Lung microvascular endothelial cell (primary cell): Measurements from ENCODE around the gene PRR20G. TPM values are rescaled to one million over a fixed set of nuclear protein-coding genes. Genes with fewer than 3 reads are reported as not detected.
A peak's percentile ranks its signal among the peaks of the same experiment; 100 is the strongest.
"Not testable (repeated sequence)": the region's sequence is repeated elsewhere in the genome, so short reads cannot be mapped to it uniquely, and the experiment has no call there.

ENCODE experiments used
- DNase-seq, 2 donors: peaks; one replicate each; pipeline versions ENCODE4 v3.0.0 to v3.0.0-alpha.2; 2010; ENCODE audit warnings: low read depth in 2 of 2
- total RNA-seq: library from RNA; depleted of rRNA; stranded (reverse); fragments of >200 nt; gene quantifications from 2 replicates; pipeline ENCODE4 v1.2.1, GENCODE V29; 2014

PRR20G gene
- total RNA-seq, 1 donor from 2014 or later = not detected

- no peak for DNase-seq
Measured at GRCh38 chr3:127299276-127299675, 11.4 kb upstream of the PRR20G start.

DNA sequence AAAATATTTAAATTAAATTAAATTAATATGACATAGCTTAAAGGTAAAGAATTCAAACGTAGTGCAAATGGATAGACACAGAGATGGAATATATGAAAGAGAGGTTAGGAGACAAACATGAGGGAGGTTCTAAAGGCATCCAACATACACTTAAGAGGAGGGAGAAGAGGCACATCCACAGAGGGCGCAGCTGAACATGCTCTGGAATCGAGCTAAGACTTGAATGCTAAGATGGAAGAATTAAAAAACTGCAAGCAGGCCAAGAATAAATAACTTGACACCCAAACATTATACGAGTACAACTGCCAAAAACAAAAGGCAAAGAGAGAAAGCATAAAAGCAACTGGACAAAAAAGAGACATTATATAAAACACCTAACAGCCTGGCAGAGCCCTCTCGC is 9.1 kb upstream of the PRR20G start:
- DNase-seq = no peak

GRCh38 chr3:127296166-127296565 is 8.3 kb upstream of the PRR20G start:
- no peak for DNase-seq

DNA sequence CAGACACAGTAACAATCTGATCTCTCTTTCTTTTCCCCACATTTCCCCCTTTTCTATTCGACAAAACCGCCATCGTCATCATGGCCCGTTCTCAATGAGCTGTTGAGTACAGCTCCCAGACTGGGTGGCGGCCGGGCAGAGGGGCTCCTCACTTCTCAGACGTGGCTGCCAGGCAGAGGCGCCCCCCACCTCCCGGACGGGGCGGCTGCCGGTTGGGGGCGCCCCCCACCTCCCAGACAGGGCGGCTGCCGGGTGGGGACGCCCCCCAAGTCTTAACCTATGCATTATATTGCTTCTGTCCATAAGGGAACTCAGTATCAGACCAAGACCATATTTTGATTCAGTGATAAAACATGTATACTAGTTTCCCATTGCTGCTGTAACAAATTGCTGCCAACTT is 5.8 kb upstream of the PRR20G start:
- not testable (repeated sequence) for DNase-seq

GRCh38 chr3:127291611-127292010 is 3.8 kb upstream of the PRR20G start:
- DNase-seq = no peak

- DNase-seq = no peak
Measured at GRCh38 chr3:127291114-127291513, 3.3 kb upstream of the PRR20G start.

GRCh38 chr3:127289706-127290575 is 2.1 kb upstream of the PRR20G start:
- no peak for DNase-seq

GRCh38 chr3:127288921-127289705 is 1.3 kb upstream of the PRR20G start:
- DNase-seq = no peak

- DNase-seq = no peak
Measured at GRCh38 chr3:127288343-127288742, 497 bp upstream of the PRR20G start.

DNA sequence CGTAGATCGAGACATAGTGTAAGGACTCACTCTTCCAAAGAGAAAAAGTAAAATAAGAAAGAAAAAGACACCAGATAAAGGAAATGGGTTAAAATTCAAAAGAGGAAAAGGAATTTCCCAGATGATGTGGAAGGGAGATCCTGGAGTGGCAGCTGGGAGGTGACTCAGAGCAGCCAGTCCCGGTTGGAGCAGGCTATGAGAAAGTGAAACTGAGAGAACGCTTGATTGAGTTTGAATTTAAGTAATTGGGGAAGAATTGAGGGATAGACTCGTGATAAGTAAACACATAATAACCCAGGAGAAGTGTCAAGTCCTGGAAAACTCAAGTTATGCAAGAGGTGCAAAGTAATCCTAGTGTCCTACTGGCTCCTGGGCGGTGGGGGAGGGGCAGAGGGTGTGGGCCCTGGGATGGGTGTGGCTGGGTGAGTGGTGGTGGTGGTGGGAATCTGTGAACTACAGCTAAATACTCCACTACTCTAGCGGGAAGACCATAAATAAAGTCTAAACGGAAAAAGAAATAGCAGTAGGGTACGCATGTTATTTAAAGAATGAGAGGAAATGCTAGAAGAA is 1.2 kb downstream of the PRR20G start:
- DNase-seq = peak in 1 of 2 donors; percentile 59

- no peak for DNase-seq
Measured at GRCh38 chr3:127284258-127284657, 3.6 kb downstream of the PRR20G start.

DNA sequence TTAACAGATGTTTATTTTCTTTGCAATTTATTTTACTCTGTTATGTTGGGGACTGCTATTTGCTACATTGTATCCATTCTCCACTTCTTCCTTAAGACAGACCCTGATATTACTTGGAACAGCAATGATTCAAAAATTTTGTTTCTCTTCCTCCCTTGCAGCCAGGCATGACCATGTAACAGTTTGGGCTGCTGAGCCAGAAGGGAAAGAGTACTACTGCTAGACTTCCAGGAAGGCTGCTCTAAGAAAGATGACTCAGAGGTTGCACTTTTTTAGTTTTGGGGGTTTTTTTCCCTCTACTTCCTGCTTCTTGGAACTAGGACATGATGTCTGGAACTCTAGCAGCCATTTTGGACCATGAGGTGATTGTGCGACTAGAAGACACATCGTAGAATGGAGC is 10.3 kb downstream of the PRR20G start:
- DNase-seq = no peak

- no peak for DNase-seq
Measured at GRCh38 chr3:127276995-127277394, 10.9 kb downstream of the PRR20G start.

DNA sequence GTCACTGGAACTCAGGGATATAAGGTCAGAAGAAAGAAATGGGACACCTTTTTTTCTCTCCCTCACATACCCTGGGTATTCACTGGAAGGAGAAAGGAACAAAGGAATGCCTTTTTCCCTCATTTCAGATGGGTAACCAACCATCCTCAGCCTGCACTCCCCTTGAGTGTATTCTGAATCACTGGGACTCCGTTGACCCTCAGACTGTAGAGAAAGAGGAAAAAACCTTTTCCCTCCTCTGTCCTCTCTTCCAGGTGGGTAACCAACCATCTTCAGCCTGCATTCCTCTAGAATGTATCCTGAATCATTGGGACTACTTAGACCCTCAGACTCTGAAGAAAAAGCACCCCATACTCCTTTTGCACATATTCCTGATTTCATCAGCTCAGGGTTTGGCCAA is 11.4 kb downstream of the PRR20G start:
- no peak for DNase-seq

- no peak for DNase-seq
Measured at GRCh38 chr3:127275287-127275781, 12.5 kb downstream of the PRR20G start.

DNA sequence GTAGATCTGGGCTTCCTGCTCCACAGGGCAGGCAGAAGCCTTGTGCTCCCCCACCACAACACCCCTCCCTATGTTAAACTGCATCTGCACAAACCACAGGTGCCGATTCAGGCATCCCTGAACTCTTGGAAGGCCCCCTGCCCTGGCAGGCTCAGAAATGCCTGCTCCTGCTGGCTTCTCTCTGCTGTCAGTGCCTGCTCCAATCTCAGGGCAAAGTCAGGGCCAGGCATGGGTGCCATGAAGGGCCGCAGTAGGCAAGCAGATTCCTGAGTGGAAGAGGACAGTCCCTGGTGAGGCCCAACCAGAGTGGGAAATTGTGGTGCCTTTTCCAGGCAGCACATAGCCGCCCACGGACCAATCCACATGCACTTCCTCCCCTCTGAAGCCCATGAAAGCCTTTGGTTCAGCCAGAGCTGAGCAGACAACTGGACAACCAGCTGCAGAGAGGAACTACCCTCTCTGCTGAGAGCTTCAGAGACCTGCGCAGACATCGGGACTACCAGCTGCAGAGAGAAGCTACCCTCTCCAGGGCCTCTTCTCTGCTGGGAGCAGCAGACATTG is 13.6 kb downstream of the PRR20G start:
- no peak for DNase-seq

DNA sequence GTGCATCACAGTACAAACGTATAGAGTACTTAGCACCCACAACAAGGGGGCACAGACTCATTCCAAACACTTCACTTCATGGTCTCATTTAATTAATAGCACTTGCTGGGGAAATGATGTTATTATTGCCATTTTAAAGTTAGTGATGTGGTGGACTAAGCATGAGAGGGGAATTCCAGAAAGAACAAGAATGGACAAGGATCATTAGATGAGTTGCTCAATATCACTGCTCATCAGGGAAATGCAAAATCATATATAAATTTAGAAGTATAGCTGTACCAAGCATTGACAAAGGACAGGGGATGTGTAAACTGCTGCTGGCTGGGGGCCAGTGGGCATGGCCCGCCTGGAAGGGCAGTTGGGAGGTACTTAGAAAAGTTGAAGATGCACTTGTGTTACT is 14.6 kb downstream of the PRR20G start:
- DNase-seq = no peak

DNA sequence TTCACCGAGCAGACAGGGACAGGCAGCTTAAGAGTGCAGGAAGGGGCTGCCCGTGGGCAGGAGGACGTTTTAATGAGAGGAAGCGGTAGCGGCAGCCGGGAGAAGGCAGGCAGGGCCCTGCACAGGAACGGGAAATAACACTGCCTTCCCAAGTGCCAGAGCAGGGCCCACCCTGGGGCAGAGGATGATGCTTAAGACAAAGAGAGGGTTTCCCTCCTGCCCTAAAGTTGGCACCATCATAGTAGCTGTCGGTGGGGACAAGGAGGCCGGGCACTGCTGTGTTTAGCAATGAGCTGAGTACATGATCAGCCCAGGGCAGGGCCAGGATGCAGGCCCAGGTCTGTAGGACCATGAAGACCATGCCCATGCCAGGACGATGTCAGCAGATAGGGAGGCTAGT is 21.7 kb downstream of the PRR20G start:
- no peak for DNase-seq

DNA sequence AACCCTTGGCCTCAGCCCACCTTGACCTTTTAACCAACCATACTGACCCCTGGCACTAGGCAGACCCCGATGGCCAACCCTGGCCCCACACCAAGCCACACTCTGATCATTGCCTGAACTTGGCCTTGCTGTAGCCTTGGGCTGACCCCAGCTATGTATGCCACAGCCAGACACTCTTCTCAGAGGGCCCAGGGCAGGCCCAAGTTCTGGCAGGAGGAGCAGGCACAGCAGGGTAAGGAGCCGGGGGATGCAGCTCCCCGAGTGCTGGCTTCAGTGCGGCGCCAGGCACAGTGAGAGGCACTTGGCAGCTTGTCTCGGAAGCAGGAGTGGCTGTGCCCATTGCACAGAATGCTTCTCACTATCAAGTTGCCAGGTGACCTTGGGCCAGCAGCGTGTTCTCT is 22.3 kb downstream of the PRR20G start:
- no peak for DNase-seq

DNA sequence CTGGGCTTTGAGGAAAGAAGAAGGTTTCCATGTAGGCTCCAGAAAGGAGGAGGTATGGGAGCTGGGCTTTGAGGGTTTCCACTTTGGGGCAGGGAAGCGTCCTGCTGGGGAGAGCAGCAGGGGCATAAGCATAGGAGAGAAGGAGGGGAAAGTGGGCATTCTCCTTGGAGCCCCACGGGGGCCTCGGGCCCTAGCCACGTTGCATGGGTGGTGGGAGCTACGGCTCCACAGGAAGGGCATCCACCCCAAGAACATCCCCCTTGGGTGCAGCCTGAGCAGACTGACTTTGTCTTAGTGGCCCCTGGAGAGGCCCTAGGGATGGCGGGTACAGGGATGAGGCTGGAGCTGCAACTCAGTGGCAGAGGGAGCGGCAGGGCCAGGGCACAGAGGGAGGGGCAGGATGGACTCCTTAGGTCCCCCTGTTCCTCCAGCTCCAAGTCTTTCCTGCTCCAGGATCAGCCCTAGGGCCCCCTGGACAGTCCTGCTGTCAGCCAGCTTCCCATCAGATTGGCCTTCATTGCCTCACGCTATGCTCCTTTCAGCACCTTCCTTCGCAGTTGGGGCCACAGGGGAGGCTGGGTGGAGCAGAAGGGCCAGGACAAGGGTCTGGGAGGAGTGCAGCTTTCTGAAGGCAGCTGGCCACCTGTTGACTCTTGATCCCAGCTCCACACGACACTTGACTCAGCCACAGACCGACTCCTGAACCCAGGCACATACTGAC is 22.9 kb downstream of the PRR20G start:
- no peak for DNase-seq

- no peak for DNase-seq
Measured at GRCh38 chr3:127264292-127264691, 23.6 kb downstream of the PRR20G start.
